RWPE1 (cell line): ENCODE data around the gene ATP11A.

Source experiments
- CTCF ChIA-PET: fragments of 350-600 bp; sonication (Branson Sonifier 250); formaldehyde crosslinking; extraction: SDS; loops from one replicate; lab custom pipeline; 2021; lab: Yijun Ruan, JAX
- POLR2A ChIA-PET: fragments of 400-600 bp; formaldehyde crosslinking; extraction: SDS; loops from one replicate; lab custom pipeline; 2020; ENCODE audit warnings: antibody characterized with exemption; ENCODE audit not compliant: low non-redundant PET; lab: Yijun Ruan, JAX
- DNase-seq: peaks from one replicate; pipeline ENCODE4 v3.0.0; 2012; ENCODE audit warnings: low spot score
- H3K27ac ChIP-seq: fragments of 450-650 bp; 2 replicates; pipeline ENCODE4 v1.5.1; 2017
- TF ChIP-seq, protein P1 (sequence below): fragments of 450-650 bp; conservative IDR thresholded peaks from 2 replicates; pipeline ENCODE4 v1.5.1; 2017; ENCODE audit warnings: low read depth, mild to moderate bottlenecking

The ATP11A gene

GRCh38 chr13:112825875-112826274 is 136.0 kb downstream of the ATP11A start:
- H3K27ac ChIP-seq: no peak overlapping the region
- DNase-seq: no peak
- TF ChIP-seq, protein P1, sequence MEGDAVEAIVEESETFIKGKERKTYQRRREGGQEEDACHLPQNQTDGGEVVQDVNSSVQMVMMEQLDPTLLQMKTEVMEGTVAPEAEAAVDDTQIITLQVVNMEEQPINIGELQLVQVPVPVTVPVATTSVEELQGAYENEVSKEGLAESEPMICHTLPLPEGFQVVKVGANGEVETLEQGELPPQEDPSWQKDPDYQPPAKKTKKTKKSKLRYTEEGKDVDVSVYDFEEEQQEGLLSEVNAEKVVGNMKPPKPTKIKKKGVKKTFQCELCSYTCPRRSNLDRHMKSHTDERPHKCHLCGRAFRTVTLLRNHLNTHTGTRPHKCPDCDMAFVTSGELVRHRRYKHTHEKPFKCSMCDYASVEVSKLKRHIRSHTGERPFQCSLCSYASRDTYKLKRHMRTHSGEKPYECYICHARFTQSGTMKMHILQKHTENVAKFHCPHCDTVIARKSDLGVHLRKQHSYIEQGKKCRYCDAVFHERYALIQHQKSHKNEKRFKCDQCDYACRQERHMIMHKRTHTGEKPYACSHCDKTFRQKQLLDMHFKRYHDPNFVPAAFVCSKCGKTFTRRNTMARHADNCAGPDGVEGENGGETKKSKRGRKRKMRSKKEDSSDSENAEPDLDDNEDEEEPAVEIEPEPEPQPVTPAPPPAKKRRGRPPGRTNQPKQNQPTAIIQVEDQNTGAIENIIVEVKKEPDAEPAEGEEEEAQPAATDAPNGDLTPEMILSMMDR: no peak
- ChIA-PET POLR2A (no interaction called here), CTCF (no interaction called here)

DNA sequence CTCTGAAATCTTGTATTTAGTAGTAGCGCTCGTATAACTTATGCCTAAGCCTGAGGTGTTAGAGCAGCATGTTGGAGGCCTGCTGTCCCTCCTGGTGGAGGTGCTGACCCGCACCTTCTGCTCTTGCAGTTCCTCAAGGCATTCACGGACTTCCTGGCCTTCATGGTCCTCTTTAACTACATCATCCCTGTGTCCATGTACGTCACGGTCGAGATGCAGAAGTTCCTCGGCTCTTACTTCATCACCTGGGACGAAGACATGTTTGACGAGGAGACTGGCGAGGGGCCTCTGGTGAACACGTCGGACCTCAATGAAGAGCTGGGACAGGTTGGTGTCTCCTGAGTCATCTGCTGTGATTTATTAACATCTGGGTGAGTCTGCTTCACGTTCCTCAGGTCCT is 136.7 kb downstream of the ATP11A start:
- CTCF ChIA-PET: no interaction called here
- POLR2A ChIA-PET: no interaction called here
- DNase-seq: no peak
- TF ChIP-seq, protein P1: no peak
- no peak overlapping the region for H3K27ac ChIP-seq

- no peak for DNase-seq
- CTCF ChIA-PET: interaction anchor here (0.6 kb wide), 1 partner anchor 1744 kb away, joined by 4 read pairs; no protein-coding TSS in a partner anchor
- POLR2A ChIA-PET: interaction anchor here (0.6 kb wide), 1 partner anchor 30 kb away, joined by 3 read pairs; no protein-coding TSS in a partner anchor
- H3K27ac ChIP-seq: no peak overlapping the region
- TF ChIP-seq, protein P1: no peak
These were observed 138.4 kb downstream of the ATP11A start for GRCh38 chr13:112828082-112828699.

DNA sequence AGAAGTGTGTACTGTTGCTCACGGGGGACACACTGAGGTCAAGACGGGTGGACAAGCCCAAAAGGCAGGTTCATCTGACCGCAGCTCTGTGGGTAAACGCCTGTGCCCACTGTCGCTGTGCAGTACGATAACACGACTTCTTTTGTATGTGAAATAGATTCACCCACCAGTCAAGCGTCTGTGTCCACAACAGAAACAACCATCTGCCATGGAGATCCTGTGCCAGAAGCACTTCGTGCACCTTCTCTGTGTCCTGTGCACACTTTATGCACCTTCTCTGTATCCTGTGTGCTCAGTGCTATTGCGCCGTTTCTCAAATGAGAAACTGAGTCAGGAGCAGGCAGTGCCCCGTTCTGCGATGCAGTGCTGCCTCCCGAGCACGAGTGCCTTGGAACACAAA is 138.9 kb downstream of the ATP11A start:
- ChIA-PET POLR2A (no interaction called here), CTCF (no interaction called here)
- no peak overlapping the region for H3K27ac ChIP-seq
- DNase-seq: no peak
- TF ChIP-seq, protein P1: no peak

- no peak for DNase-seq
- TF ChIP-seq, protein P1: no peak
- POLR2A ChIA-PET: no interaction called here
- no peak overlapping the region for H3K27ac ChIP-seq
- CTCF ChIA-PET: no interaction called here
These were observed 141.4 kb downstream of the ATP11A start for GRCh38 chr13:112831196-112831595.

DNA sequence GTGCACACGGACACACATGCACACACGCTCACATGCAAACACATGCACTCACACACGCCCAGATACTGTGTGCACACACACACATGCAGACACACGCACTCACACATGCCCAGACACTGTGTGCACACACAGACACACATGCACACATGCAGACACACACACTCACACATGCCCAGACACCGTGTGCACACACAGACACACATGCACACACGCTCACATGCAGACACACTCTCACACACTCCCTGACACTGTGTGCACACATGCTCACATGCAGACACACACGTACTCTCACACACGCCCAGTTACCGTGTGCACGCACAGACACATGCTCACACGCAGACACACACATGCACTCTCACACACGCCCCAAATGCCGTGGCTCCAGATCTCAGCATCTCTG is 142.0 kb downstream of the ATP11A start:
- DNase-seq: no peak
- H3K27ac ChIP-seq: no peak overlapping the region
- TF ChIP-seq, protein P1: no peak
- POLR2A ChIA-PET: no interaction called here
- CTCF ChIA-PET: no interaction called here
